GM12874 (cell line): ENCODE measurements around the gene IL11RA.

Source experiments
- TF ChIP-seq, protein P1 (sequence below): IDR thresholded peaks from 2 replicates; pipeline ENCODE4 v1.5.1; 2011; ENCODE audit warnings: low read depth, mild to moderate bottlenecking, control low read depth, low read length, moderate library complexity; ENCODE audit not compliant: insufficient read depth

IL11RA gene

DNA sequence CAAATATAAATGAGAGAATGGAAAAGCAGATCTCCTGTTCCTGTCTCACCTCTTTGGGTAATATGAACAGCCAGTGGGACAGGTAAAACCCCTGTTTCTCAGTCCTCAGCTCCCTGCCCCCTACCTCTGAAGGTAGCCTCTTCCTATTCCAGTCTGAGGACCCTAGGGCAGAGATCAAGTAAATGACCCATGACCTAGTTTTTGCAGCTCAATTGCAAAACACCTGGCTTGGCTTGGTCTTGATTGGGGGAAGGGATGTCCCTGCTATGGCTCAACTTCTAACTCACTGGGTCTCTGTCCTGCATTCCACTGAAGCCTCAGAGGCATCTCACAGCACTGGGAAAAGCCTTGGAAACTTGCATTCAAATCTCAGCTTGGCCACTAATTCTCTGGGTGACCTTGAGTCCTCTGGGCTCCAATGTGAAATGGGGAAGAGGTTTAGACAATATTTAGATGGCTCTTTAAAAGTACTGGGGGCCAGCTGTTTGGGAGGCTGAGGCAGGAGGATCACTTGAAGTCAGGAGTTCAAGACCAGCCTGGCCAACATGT is 7.1 kb upstream of the IL11RA start:
- TF ChIP-seq, protein P1, sequence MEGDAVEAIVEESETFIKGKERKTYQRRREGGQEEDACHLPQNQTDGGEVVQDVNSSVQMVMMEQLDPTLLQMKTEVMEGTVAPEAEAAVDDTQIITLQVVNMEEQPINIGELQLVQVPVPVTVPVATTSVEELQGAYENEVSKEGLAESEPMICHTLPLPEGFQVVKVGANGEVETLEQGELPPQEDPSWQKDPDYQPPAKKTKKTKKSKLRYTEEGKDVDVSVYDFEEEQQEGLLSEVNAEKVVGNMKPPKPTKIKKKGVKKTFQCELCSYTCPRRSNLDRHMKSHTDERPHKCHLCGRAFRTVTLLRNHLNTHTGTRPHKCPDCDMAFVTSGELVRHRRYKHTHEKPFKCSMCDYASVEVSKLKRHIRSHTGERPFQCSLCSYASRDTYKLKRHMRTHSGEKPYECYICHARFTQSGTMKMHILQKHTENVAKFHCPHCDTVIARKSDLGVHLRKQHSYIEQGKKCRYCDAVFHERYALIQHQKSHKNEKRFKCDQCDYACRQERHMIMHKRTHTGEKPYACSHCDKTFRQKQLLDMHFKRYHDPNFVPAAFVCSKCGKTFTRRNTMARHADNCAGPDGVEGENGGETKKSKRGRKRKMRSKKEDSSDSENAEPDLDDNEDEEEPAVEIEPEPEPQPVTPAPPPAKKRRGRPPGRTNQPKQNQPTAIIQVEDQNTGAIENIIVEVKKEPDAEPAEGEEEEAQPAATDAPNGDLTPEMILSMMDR = no peak

DNA sequence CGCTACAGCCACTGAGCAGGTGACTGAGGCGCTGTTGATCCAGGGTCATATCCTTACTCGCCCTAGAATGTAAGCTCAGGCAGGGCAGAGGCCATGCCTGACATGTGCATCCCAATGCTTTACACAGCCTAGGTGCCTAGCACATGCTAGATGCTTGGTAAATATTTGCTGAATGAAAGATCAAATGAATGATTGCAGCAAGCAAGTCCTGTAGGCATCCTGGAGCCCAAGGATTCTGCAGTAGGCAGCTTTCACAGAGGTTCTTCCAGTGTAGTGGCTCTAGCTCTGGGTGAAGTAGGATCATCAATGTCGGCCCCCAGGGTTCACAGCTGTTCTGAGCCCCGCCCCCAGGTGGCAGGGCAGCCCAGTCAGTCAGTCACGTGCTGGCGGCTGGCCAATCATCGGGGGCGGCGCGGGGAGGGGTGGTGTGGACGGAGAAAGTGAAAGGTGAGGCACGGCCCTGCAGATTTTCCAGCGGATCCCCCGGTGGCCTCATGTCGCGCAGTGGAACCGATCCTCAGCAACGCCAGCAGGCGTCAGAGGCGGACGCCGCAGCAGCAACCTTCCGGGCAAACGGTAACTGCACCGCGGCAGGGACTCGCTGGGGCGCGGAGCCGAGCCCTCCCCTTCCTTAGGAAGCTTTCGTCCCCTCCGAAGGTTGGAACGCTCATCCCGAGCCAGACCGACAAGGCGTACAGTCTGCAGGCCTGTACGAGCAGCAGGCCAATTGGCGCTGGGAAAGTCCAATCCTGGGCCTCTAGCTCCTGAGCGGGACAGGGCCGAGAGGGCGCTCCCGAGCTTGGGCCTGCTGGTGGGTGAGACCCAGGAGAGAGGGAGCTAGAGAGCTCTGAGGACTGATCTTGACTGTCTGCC is 5.5 kb upstream of the IL11RA start, which contains the start of gene GALT:
GALT (plus strand) TSS at position 465 of the 873 bp plus-strand sequence; CDS start at position 495, 30 bp downstream.
- TF ChIP-seq, protein P1 = peak; percentile 66

DNA sequence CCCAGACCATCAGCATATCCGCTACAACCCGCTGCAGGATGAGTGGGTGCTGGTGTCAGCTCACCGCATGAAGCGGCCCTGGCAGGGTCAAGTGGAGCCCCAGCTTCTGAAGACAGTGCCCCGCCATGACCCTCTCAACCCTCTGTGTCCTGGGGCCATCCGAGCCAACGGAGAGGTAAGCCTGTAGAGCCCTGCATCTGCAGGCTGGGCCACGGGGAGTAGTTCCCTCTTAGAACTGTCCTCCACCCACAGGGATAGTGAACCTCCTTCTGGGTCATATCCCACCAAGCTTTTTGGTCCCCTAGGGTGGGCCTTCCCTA is 4.9 kb upstream of the IL11RA start:
- TF ChIP-seq, protein P1 = no peak

DNA sequence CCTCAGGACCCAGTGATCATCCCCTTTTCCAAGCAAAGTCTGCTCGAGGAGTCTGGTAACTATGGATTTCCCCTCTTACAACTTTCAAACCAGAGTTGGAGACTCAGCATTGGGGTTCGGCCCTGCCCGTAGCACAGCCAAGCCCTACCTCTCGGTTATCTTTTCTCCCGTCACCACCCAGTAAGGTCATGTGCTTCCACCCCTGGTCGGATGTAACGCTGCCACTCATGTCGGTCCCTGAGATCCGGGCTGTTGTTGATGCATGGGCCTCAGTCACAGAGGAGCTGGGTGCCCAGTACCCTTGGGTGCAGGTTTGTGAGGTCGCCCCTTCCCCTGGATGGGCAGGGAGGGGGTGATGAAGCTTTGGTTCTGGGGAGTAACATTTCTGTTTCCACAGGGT is 4.3 kb upstream of the IL11RA start:
- TF ChIP-seq, protein P1 = no peak

DNA sequence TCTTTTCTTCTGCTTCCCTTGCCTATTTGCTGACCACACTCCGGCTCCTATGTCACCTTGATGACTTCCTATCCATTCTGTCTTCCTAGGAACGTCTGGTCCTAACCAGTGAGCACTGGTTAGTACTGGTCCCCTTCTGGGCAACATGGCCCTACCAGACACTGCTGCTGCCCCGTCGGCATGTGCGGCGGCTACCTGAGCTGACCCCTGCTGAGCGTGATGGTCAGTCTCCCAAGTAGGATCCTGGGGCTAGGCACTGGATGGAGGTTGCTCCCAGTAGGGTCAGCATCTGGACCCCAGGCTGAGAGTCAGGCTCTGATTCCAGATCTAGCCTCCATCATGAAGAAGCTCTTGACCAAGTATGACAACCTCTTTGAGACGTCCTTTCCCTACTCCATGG is 3.3 kb upstream of the IL11RA start:
- TF ChIP-seq, protein P1 = no peak

DNA sequence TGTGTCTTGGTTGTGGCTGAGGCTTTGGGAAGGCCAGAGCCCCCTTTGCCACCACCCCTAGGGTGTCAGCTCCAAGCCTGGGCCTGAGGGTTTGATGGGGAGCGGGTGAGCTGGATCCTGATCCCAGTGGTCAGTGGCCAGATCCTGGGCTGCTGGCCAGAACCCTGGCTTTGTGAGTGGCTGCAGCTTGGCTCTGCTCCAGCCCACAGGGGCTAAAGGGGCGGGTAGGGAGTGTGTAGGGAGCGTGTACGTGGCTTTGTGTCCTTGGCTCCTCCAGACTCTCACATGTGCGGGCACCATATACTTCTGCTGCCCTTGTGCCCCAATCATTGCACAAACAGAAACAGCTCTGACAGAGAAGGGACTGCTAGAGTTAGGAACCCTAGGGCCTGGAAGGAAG is 1.2 kb upstream of the IL11RA start:
- TF ChIP-seq, protein P1 = no peak

DNA sequence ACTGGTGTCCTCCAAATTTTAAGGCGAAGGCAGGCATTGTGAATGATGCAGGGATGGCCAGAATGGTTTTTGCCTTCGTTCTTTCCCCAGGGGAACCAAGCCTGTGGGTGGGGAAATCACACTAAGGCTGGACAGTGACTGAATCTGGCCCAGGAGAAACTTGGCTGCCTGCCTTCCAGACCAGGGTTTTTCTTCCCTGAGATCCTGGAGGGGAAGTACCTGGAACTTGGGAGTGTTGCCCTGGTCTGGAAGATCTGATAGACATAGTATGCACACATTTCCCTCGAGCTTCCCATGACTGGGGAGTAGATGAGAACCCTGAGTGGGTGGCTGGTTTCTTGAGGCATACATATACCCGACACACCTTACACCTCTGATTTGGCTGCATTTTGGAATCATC is 664 bp upstream of the IL11RA start:
- TF ChIP-seq, protein P1 = no peak
